Neural cell (in vitro differentiated cells): Measurements from ENCODE around the gene CLBA1. TPM values are rescaled to one million over a fixed set of nuclear protein-coding genes. Genes with fewer than 3 reads are reported as not detected.
"Not testable (repeated sequence)": the region's sequence is repeated elsewhere in the genome, so short reads cannot be mapped to it uniquely, and the experiment has no call there.

ENCODE experiments used
- H2AFZ ChIP-seq: fragments of 200-600, 300-800 bp; sonication (generic), shearing (Covaris generic); 2 replicates; pipeline ENCODE4 v1.6.0; 2014; ENCODE audit warnings: low read depth, mild to moderate bottlenecking, antibody characterized with exemption, low read length, moderate library complexity
- H3F3A ChIP-seq: fragments of 200-600 bp; shearing (Covaris generic); 2 replicates; pipeline ENCODE4 v1.6.1; 2016; ENCODE audit warnings: mild to moderate bottlenecking, moderate library complexity, mixed read lengths, antibody characterized with exemption, low read length; ENCODE audit not compliant: insufficient read depth, poor library complexity, severe bottlenecking
- H3K27ac ChIP-seq: fragments of 200-600, 300-800 bp; sonication (generic), shearing (Covaris generic); 2 replicates; pipeline ENCODE4 v1.5.1; 2014; ENCODE audit warnings: mild to moderate bottlenecking, low read length, moderate library complexity
- H3K27me3 ChIP-seq: fragments of 300-800, 200-600 bp; sonication (generic), shearing (Covaris generic); 2 replicates; pipeline ENCODE4 v1.6.0; 2014; ENCODE audit warnings: mild to moderate bottlenecking, low read depth, low read length, moderate library complexity; ENCODE audit not compliant: insufficient read depth
- H3K36me3 ChIP-seq: fragments of 300-800, 200-600 bp; sonication (generic), shearing (Covaris generic); 2 replicates; pipeline ENCODE4 v1.5.1; 2014; ENCODE audit warnings: mild to moderate bottlenecking, antibody characterized with exemption, low read length, moderate library complexity; ENCODE audit not compliant: insufficient read depth
- H3K4me2 ChIP-seq: fragments of 300-800, 200-600 bp; sonication (generic), shearing (Covaris generic); 2 replicates; pipeline ENCODE4 v1.6.0; 2014; ENCODE audit warnings: mild to moderate bottlenecking, low read length
- H3K4me3 ChIP-seq: fragments of 300-800, 200-600 bp; sonication (generic), shearing (Covaris generic); 2 replicates; pipeline ENCODE4 v1.5.1; 2014; ENCODE audit warnings: mild to moderate bottlenecking, low read length, moderate library complexity
- H3K79me2 ChIP-seq: fragments of 200-600 bp; shearing (Covaris generic); replicated peaks from 2 replicates; pipeline ENCODE4 v1.6.0; 2014; ENCODE audit warnings: mild to moderate bottlenecking, low read length, moderate library complexity; ENCODE audit not compliant: insufficient read depth
- H3K9ac ChIP-seq: fragments of 300-800, 200-600 bp; sonication (generic), shearing (Covaris generic); 2 replicates; pipeline ENCODE4 v1.6.1; 2016; ENCODE audit warnings: mild to moderate bottlenecking, low read length, mixed read lengths
- H3K9me2 ChIP-seq: fragments of 200-600 bp; shearing (Covaris generic); 2 replicates; pipeline ENCODE4 v1.6.1; 2016; ENCODE audit warnings: mild to moderate bottlenecking, low read length, mixed read lengths; ENCODE audit not compliant: insufficient read depth
- H3K9me3 ChIP-seq: fragments of 200-600, 300-800 bp; sonication (generic), shearing (Covaris generic); 2 replicates; pipeline ENCODE4 v1.6.1; 2016; ENCODE audit warnings: mild to moderate bottlenecking, mixed run types, low read length, moderate library complexity, mixed read lengths
- H4K20me1 ChIP-seq: fragments of 200-600 bp; shearing (Covaris generic); 2 replicates; pipeline ENCODE4 v1.6.1; 2016; ENCODE audit warnings: mild to moderate bottlenecking, mixed run types; ENCODE audit not compliant: insufficient read depth
- CTCF ChIP-seq: fragments of 450-650 bp; IDR thresholded peaks from 2 replicates; pipeline ENCODE4 v1.5.1; 2014; ENCODE audit warnings: antibody characterized with exemption, mild to moderate bottlenecking, moderate library complexity; ENCODE audit not compliant: poor library complexity, severe bottlenecking
- EP300 ChIP-seq: fragments of 450-650 bp; conservative IDR thresholded peaks from 2 replicates; pipeline ENCODE4 v1.6.1; 2014; ENCODE audit warnings: antibody characterized with exemption, mild to moderate bottlenecking, moderate library complexity; ENCODE audit not compliant: poor library complexity, severe bottlenecking
- EZH2 ChIP-seq: fragments of 200-600, 300-800 bp; shearing (Covaris generic), sonication (generic); IDR thresholded peaks from 2 replicates; pipeline ENCODE4 v1.6.1; 2014; ENCODE audit warnings: antibody characterized with exemption, low read length, borderline replicate concordance, mild to moderate bottlenecking; ENCODE audit not compliant: insufficient read depth, poor library complexity, severe bottlenecking
- MXI1 ChIP-seq: fragments of 450-650 bp; conservative IDR thresholded peaks from 2 replicates; pipeline ENCODE4 v1.6.1; 2014; ENCODE audit warnings: antibody characterized with exemption, mild to moderate bottlenecking; ENCODE audit not compliant: poor library complexity, severe bottlenecking
- POLR2AphosphoS5 ChIP-seq: IDR thresholded peaks from 2 replicates; pipeline ENCODE4 v1.6.1; 2012
- RAD21 ChIP-seq: fragments of 450-650 bp; conservative IDR thresholded peaks from 2 replicates; pipeline ENCODE4 v1.6.1; 2014; ENCODE audit warnings: antibody characterized with exemption, mild to moderate bottlenecking, moderate library complexity
- REST ChIP-seq: IDR thresholded peaks from 2 replicates; pipeline ENCODE4 v1.6.1; 2012; ENCODE audit warnings: borderline replicate concordance
- SMC3 ChIP-seq: fragments of 450-650 bp; conservative IDR thresholded peaks from 2 replicates; pipeline ENCODE4 v1.6.1; 2014; ENCODE audit warnings: antibody characterized with exemption, mild to moderate bottlenecking, moderate library complexity; ENCODE audit not compliant: poor library complexity
- TAF1 ChIP-seq: IDR thresholded peaks from 2 replicates; pipeline ENCODE4 v1.6.1; 2012; ENCODE audit warnings: low read depth
- polyA plus RNA-seq: library from polyadenylated mRNA; depleted of rRNA; stranded (reverse); fragments of >200 nt; gene quantifications from 2 replicates; pipeline ENCODE4 v1.2.3, GENCODE V29; 2014

The CLBA1 gene
- polyA plus RNA-seq, 1 donor from 2014 or later, result 27.8 TPM

GRCh38 chr14:105034315-105035039, 48.9 kb downstream of the CLBA1 start:
- H3K4me3 ChIP-seq, result no peak overlapping the region
- no peak overlapping the region for H3K27ac ChIP-seq
- H3F3A ChIP-seq, result no peaks in the 10 kb centered on the region
- no peaks in the 10 kb centered on the region for H3K79me2 ChIP-seq
- no peak overlapping the region for H3K9ac ChIP-seq
- no peaks in the 10 kb centered on the region for H3K36me3 ChIP-seq
- TF ChIP-seq RAD21, result no peak
- TF ChIP-seq SMC3, result no peak
- TF ChIP-seq REST, result no peak
- no peak for TF ChIP-seq TAF1
- no peak for TF ChIP-seq POLR2AphosphoS5
- no peak for TF ChIP-seq CTCF
- no peak for TF ChIP-seq EP300
- no peak for TF ChIP-seq MXI1
- no peak for TF ChIP-seq EZH2
- H3K9me2 ChIP-seq, result no peaks in the 10 kb centered on the region
- H3K27me3 ChIP-seq, result peaks cover 30% of the 10 kb centered on the region
- H2AFZ ChIP-seq, result no peak overlapping the region
- no peak overlapping the region for H3K4me2 ChIP-seq
- peaks cover 7% of the 10 kb centered on the region for H3K9me3 ChIP-seq
- H4K20me1 ChIP-seq, result no peaks in the 10 kb centered on the region

GRCh38 chr14:105035616-105036015, 50.0 kb downstream of the CLBA1 start:
- H3K9ac ChIP-seq, H3K27ac ChIP-seq, H2AFZ ChIP-seq, H3K79me2 ChIP-seq, H3F3A ChIP-seq, H4K20me1 ChIP-seq, H3K36me3 ChIP-seq, H3K9me3 ChIP-seq, H3K4me3 ChIP-seq, H3K9me2 ChIP-seq, H3K4me2 ChIP-seq: not testable (repeated sequence)
- H3K27me3 ChIP-seq, result peaks cover 30% of the 10 kb centered on the region
